ENCODE results near the gene MTMR12. TPM values are rescaled to one million over a fixed set of nuclear protein-coding genes. Genes with fewer than 3 reads are reported as not detected.

The MTMR12 gene
- total and polyA plus RNA-seq, 2 of the 8 experiments (the other 6 are each of a cell fraction or from before 2014, with no cell fraction given) = 19.1 to 59.3 TPM

- CTCF ChIA-PET (ENCODE audit: partially characterized antibody) = interaction anchor here (1.1 to 2.2 kb wide), 6 partner anchors 9 to 73 kb away, joined by 3 to 14 read pairs (median 5); no protein-coding TSS in a partner anchor
- Histone ChIP-seq H2AFZ (ENCODE audit: low read length) (no peak overlapping the region), H3K4ac (replicated peaks; ENCODE audit: insufficient read length, low read depth, low read length) (no peak overlapping the region), H3K79me1 (ENCODE audit: low read depth, low read length) (no peaks in the 10 kb centered on the region), H2BK120ac (replicated peaks; ENCODE audit: low read depth, low read length) (no peak overlapping the region), H3K27me3 (replicated peaks in 1 of 4; ENCODE audit: control insufficient read depth in 3 of 4, extremely low read depth in 1 of 4, insufficient read depth in 3 of 4, low read length in 3 of 4) (no peaks in the 10 kb centered on the region), H3K9me3 (ENCODE audit: insufficient read depth in 2 of 2, low read depth in 1 of 2, low read length in 1 of 2) (no peaks in the 10 kb centered on the region), H2BK20ac (ENCODE audit: low read length) (no peak overlapping the region), H3K56ac (replicated peaks; ENCODE audit: insufficient read length, low read depth, low read length) (no peak overlapping the region), H2BK5ac (ENCODE audit: low read depth, low read length) (no peak overlapping the region), H4K20me1 (replicated peaks in 1 of 2; ENCODE audit: control insufficient read depth in 1 of 2, insufficient read depth in 2 of 2, low read length in 2 of 2) (peaks cover 0 to 2% of the 10 kb centered on the region in 2 experiments), H3K23me2 (ENCODE audit: low read depth, low read length) (no peaks in the 10 kb centered on the region), H3K18ac (ENCODE audit: extremely low read depth, low read length) (no peak overlapping the region), H3K14ac (ENCODE audit: insufficient read length) (no peak overlapping the region), H3K23ac (ENCODE audit: insufficient read length) (no peak overlapping the region), H3K79me2 (ENCODE audit: control insufficient read depth in 1 of 2, insufficient read depth in 2 of 2, low read length in 2 of 2) (no peaks in the 10 kb centered on the region), H3K27ac (ENCODE audit: low read depth, low read length) (no peak overlapping the region), H2AK5ac (ENCODE audit: low read depth, low read length) (no peak overlapping the region), H2BK12ac (ENCODE audit: low read depth, low read length) (no peak overlapping the region), H3K9ac (replicated peaks in 1 of 4; ENCODE audit: extremely low read depth in 1 of 4, low read depth in 3 of 4, low read length in 3 of 4) (no peak overlapping the region), H3K4me1 (replicated peaks in 1 of 4; ENCODE audit: control insufficient read depth in 3 of 4, insufficient read depth in 4 of 4, low read length in 3 of 4) (no peaks in the 10 kb centered on the region), H4K8ac (ENCODE audit: extremely low read depth, insufficient read depth, low read length) (no peak overlapping the region), H4K91ac (replicated peaks; ENCODE audit: insufficient read length, low read length) (no peak overlapping the region), H4K5ac (ENCODE audit: insufficient read length, low read depth, low read length) (no peak overlapping the region), H2BK15ac (ENCODE audit: low read length) (no peak overlapping the region), H3K4me3 (ENCODE audit: extremely low read depth in 1 of 4, insufficient read depth in 2 of 4, low read depth in 3 of 4, low read length in 4 of 4) (no peak overlapping the region), H3K4me2 (ENCODE audit: insufficient read depth in 1 of 2, low read depth in 2 of 2, low read length in 2 of 2) (no peak overlapping the region), H3K36me3 (ENCODE audit: control insufficient read depth in 2 of 4, insufficient read depth in 4 of 4, low read length in 3 of 4) (peaks cover 11 to 73% (median 50%) of the 10 kb centered on the region in 4 experiments; a peak in 7 of 8 replicates)
- POLR2A ChIA-PET (ENCODE audit: partially characterized antibody) = interaction anchor here (0.6 to 1.9 kb wide), 3 partner anchors 12 to 214 kb away, joined by 3 to 4 read pairs (median 3); no protein-coding TSS in a partner anchor
- FAIRE-seq = no peak
- no peak for DNase-seq (ENCODE audit: low read depth in 1 of 2, low spot score in 2 of 2)
- TF ChIP-seq ATF2 (IDR thresholded peaks at IDR 0.05; ENCODE audit: low read length) (no peak), MAX (IDR thresholded peaks at IDR 0.05) (no peak), CBX5 (IDR thresholded peaks at IDR 0.05; ENCODE audit: low read depth, low read length) (no peak), EZH2 (IDR thresholded peaks at IDR 0.05; ENCODE audit: low read depth, low read length, severe bottlenecking) (no peak), PHF8 (conservative IDR thresholded peaks at IDR 0.05; ENCODE audit: low read depth, low read length) (no peak), TAF7 (optimal IDR thresholded peaks at IDR 0.05; ENCODE audit: borderline replicate concordance, low read depth, low read length) (no peak)
- 85% methylated on average over 1 of the region's 1 CpG; no CpG with 5 or more reads in 1 of the 2 experiments for WGBS, 2 experiments (ENCODE audit: extremely low coverage in 1 of 2, insufficient coverage in 1 of 2, insufficient read length in 1 of 2, insufficient replicate concordance in 2 of 2, low coverage in 1 of 2, low lambda C conversion rate in 2 of 2, missing lambda C conversion rate in 1 of 2)
These were observed 53.7 kb downstream of the MTMR12 start for GRCh38 chr5:32259033-32259432.

All from H1 (cell line).